Right renal pelvis (tissue), 4 donors: ENCODE results near the gene SLPI. TPM values are rescaled to one million over a fixed set of nuclear protein-coding genes. Genes with fewer than 3 reads are reported as not detected.
A peak's percentile ranks its signal among the peaks of the same experiment; 100 is the strongest.

ENCODE experiments used
- DNase-seq, 4 donors: peaks; one replicate each; pipeline ENCODE4 v3.0.0-alpha.2; 2013; ENCODE audit warnings: low read depth in 4 of 4, low spot score in 3 of 4, missing footprints in 1 of 4
- polyA plus RNA-seq, 4 donors: library from polyadenylated mRNA; unstranded; fragments of 120-200 nt; gene quantifications; one replicate each; pipeline ENCODE4 v1.2.1, GENCODE V29; 2013; ENCODE audit not compliant: insufficient read length in 4 of 4

SLPI gene, protein sequence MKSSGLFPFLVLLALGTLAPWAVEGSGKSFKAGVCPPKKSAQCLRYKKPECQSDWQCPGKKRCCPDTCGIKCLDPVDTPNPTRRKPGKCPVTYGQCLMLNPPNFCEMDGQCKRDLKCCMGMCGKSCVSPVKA
- under 1 TPM in 3 of 4 donors, not detected in 1; 0.26 to 0.34 (median 0.26) TPM for polyA plus RNA-seq

DNA sequence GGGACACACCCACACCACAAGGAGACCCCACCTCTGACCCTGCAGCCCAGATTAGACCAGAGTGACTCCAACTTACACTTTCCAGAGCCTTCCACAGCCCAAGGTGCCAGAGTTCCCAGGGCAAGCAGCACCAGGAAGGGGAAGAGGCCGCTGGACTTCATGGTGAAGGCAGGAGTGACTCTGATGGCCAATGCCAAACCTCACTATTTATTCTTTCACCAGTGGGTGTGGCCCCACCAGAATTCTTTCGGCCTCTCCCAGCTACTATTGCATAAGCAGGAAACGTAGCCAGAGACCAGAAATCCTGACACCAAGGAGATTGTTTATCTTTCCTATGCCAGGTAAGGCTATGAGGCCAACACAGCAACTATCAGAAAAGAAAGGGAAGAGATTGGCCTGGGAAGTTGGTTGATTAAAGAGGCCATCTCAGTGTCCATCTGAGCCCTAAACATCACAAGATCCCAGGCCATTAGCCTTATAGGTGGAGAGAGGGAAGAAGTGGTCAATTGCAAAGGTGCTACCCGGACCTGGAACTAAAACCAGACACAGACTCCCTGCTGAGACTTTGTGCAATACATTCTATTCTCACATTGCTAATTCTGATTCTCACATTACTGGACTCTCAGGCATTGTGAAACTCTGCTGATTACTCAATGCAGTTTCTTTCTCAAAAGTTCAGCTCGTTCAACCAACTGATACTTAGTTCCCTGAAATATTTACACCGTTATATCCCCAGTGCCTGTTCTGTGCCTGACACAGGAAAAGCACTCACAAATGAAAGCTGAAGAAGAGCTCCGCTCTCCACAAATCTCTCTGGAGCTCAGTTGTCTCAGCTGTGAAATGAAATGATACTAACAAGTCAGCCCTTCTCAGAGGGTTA lies at the start of gene SLPI:
TSS of gene SLPI (minus strand) at position 182 of the 880 bp plus-strand sequence. CDS start at position 161, 21 bp downstream.
- DNase-seq: no peak

DNA sequence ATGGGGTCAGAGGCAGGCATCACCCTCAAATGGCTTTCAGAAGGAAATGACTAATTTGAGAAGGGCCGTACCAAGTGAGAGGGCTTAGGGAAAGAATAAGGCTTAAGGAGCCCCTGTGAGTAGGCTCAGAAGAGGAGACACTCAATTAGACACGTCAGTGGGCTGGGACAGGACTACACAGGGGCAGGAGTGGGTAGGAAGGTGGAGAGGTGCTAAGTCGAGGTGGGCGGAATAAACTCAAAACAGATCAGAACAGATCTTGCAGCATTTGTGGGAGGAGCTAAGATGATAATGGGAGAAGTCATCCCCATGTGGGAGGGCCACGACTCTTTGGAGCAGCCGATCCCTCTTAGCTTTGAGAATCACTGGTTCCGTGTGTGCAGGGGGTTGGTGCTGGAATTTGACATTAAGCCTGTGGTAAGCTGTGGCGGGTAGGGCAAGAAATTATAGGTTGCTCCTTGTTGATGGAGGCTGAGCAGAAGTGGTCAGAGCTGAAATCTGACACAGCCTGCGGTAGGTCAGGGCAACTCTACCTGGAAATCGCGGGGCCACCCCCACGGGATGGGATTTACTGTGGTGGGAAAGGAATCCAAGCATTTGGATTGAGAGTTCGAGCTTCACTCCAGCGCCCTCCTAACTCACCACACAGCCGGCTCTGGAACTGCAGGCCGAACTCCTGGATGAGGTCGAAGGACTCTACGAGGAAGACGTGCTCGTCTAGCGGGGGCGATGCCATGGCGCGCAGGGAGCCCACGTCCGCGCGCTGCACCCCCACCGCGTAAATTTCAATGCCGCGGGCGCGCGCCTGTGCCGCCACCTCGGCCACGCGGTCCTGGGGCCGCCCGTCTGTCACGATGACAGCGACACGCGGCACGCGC lies 49.5 kb upstream of the SLPI start:
- DNase-seq: no peak

DNA sequence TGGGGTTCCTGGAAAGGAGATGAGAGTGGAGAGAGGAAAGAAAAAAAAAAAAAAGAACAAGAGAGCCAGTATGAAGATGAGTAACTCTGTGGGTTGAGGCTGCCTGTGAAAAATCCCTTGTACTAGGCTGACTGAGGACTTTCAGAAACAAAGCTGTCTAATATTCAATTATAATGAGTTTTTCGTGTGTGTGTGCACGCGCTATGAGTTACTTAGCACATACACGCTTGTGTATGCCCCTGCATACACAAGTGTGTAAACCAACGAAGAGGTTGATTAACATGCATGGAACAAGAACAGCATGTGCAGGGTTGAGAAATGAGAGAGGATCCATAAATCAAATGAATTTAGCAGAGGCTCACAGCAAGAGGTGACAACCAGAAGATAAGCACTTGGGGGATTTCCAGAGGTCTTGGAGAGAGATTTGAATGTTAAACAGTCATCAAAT lies 47.5 kb upstream of the SLPI start:
- DNase-seq: no peak

DNA sequence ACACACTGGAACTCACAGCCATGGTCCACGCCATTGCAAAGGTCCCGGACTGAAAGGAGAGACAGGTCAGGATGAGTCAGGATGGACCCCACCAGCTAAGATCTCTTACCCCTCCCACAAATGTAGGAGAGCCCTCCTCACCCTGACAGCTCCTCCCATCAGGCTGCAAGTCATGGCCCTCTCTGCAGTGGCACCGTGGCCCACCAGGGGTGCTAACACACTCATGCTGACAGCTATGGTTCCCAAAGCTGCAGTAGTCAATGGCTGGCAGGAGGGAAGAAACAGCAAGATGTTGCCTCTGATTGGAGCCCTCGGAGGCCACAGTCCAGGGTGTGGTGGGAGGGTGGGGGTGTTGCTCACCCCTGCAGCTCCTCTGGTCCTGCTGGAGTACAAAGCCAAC lies 46.6 kb upstream of the SLPI start:
- DNase-seq: no peak

DNA sequence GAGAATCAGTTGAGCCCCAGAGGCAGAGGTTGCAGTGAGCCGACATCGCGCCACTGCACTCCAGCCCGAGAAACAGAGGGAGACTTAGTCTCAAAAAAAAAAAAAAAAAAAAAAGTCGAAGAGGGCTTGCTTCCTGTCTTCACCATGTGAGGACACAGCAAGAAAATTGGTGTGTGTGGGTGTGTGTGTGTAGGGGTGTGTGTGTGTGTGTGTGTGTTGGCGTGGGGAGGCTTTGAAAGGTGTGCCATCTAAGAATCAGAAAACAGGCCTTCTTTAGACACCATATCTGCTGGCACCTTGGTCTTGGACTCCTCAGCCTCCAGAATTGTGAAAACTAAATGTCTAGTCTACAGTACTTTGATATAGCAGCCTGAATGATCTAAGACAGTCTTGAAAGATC lies 45.4 kb upstream of the SLPI start:
- no peak for DNase-seq

DNA sequence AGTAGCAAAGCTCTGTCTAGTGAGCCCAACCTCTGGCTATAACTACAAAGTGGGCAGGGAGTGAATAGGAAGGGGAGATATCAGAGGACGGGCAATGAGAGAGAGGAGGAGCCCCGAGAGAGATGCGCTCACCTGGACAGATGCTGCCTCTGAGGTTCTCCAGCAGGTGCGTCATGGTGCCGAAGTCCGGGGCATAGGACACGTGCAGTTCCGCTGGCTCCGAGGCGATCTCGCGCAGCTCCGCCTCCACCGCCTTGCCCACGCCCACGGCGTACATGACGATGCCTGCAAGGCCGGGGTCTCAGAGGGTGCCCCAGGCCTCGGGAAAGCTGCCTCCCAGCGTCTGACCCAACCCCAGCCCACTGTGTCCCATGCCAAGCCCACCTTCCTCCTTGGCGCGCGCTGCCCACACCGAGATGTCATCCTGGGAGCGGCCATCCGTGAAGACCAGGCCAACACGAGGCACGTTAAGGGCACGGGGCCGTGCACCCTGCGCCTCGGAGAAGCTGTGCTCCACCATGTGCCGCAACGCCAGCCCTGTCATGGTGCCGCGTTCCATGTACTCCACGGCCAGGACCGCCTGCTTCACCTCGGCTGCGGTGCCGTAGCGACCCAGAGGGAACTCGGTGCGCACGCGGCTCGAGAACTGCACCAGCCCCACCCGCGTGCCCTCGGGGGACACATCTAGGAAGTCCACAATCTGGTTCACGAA lies 43.6 kb upstream of the SLPI start:
- DNase-seq: no peak

DNA sequence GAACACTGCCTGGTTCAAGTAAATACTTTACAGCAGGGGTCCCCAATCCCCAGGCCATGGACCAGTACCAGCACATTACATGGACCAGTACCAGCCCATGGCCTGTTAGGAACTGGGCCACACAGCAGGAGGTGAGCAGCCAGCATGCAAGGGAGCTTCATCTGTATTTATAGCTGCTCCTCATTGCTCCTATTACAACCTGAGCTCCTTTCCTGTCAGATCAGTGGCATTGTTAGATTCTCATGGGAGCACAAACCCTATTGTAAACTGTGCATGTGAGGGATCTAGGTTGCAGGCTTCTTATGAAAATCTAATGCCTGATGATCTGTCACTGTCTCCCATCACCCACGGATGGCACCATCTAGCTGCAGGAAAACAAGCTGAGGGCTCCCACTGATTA lies 40.3 kb upstream of the SLPI start:
- DNase-seq: no peak

DNA sequence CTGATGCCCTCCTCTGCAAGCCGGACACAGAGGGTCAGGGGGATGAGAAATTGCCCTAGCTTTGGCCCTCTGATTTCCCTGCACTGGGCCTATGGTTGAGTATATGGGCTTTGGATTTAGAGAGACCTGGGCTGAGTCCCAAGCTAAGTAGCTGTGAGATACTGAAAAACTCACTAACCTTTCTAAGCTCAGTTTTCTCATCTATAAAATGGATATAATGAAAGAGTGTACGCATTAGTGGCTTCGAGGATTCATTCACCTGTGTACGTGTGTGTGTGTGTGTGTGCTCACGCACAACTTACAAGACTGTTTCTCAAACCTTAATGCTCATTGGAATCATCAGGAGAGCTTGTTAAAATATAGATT lies 39.6 kb upstream of the SLPI start:
- DNase-seq: no peak

DNA sequence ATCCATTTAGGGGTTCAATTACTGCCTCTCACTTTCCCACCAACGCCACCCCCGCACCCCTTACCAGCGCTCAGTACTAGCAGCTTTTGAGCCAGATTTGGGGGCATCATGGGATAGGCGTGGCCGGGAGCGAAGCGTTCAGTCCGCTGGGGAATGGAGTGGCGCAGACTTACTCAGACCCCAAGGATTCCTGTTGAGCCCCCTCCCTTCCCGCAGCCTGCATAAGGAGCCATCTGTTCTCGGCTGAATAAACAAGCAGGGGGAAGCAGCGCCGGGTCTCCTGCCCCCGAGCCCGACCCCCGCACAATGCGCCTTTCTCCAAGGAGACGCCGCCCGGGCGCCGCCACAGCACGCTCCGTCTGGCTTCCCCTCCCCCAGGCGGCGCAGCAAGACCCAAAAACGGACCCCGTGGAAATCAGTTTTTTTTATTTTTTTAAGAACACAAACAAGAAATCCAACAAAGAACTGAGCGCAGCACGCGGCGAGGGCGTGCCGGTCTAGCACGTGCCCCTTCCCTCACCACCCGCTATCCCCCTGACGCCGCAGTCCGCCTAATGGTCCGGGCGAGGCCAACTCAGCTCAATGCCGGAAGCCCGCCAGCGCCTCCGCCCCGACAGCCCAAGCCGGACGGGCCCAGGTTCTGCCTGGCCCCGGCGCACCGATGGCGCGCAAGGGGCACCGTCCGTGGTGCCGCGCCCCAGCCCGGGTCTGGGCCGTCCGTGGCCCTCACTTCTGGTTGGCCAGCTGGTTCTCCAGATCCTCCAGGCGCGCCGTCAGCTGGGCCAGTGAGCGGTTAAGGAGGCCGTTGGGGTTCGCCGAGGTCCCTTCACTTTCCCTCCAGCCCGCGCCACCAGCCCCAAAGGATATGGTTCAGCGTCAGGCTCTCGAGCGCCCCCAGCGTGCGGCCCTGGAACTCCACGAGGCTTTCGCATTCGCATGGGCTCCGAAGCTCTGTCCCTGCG lies 39.0 kb upstream of the SLPI start:
- DNase-seq: peak; percentile 51 to 76 (median 64)

DNA sequence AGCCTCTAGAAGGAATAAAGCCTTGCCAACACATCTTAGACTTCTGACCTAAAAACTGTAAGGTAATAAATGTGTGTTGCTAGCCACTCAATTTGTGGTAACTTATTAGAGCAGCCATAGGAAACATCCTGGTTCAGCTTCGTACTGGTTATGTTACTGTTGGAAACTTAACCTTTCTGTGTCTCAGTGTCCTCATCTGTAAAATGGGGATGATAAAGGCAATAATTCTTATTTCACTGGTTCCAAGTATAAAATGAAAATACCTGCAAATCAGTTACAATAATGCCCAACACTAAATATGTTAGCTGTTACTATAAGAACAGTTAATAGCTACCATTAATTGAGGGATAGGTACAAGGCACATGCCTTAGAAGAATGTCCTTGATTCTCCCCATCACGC lies 38.0 kb upstream of the SLPI start:
- DNase-seq: no peak

DNA sequence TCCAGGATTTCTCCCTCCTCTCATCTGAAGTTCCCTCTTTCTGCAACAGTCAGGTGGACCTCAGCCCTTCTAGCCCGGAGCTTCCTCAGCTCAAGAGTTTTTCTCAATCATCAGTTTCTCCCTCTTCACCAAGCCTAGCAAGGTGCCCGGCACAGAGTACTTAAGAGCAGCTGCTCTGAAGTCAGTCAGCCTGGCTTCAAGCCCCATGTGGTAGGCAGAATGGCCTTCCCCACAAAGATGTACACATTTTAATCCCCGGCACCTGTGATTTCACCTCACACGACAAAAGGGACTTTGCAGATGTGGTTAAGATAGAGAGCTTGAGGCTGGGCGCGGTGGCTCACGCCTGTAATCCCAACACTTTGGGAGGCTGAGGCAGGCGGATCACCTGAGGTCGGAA lies 37.2 kb upstream of the SLPI start:
- no peak for DNase-seq

DNA sequence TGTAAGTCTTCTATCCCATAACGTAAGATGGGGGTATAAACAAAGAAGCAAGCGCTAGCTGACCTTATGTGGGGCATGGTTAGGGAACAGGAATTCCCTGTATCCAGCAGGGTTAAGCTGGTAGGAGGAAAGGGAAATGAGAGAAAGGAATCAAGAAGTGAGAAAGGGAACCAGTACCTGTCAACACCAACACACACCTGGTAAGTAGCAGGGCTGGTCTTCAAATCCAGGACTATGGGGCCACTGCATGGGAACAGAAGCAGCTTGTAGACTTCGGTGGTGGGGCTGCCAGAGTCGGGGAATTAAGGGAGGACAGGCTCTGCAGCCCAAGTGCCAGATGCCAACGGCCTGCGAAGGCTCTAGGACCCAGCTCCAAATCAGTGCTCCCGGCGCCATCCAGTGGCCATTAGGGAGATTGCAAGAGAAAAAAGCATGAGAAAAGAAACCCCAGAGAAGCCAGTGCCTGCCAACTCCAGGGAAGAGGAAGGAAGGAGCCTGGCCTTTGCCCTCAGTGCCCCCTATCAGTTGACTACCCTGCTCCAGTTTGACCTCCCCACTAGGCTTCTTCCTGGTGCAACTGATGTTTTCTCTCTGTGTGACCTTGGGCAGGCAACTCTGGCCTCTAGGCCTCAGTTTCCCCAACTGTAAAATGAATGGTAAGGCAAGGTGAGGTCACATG lies 36.5 kb upstream of the SLPI start:
- peak; percentile 58 to 74 (median 63) for DNase-seq

DNA sequence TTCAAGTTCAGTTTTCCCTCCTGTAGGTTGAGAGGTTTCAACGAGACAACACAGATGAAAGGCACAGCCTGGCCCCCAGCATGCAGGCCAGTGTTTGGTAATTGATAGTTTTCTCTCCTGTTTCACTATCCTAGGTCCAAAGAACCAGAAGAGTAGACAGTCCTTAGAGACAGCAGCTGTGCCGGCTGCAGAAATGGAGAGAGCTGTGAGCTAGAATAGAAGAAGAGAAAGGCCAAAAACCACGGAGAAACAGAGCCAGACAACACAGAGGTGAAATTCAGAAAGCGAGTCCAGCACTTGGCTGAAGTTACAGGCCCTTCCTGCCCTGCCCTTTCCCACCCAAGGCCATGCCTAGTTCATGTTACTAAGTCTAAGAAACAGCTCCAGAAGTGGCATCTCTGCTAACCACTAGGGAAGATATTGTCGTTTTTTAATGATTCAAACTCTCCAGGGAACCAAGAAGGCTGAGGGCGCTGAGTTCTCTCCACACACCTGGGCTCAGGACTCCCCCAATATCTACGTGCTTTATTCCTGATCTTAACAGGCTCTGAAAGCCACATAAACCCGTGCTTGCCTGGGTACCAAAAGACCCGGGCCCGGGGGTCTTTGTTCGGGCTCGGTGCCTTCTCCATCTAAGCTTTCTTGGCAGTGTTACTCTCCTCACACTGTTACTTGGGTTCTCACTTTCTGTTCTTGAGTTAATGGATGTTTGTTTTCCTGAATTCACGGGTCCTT lies 35.7 kb upstream of the SLPI start:
- DNase-seq: no peak

DNA sequence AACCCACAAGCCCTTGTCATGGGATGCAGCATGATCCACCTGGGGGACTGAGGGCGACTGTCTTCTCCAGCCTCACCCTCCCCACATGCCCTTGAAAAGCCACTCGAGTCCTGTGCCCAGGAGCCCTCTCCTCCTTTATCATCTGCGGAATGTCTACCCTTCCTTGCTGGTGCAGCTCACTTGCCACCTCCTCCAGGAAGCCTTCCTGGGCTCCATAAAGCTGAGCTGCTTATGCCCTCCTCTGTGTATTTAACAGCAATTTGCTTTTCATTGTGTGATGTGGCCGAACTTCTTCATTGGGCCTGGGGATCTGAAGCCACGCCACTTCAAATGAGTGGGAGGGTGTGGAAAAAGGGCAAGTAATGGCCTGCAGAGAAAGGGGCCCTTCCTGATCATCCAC lies 34.5 kb upstream of the SLPI start:
- no peak for DNase-seq

DNA sequence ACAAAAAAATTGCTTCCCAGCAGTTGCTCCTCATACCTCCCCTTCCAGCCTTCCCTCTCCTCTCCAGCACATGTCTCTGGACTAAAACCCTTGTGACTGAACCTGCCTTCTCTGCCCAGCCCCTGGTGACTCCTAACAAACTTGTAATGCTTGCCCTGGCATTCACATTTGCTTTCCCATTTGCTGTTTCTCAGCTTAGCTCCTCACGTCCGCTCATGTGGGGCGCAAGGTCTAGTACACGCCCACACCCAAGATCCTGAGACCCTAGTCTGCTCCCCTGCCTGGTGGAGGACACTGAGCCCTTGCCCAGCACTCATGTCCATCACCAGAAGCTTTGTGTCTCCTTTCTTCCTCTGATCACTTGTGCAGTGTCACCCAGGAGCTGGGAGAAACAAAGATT lies 34.0 kb upstream of the SLPI start:
- DNase-seq: no peak

DNA sequence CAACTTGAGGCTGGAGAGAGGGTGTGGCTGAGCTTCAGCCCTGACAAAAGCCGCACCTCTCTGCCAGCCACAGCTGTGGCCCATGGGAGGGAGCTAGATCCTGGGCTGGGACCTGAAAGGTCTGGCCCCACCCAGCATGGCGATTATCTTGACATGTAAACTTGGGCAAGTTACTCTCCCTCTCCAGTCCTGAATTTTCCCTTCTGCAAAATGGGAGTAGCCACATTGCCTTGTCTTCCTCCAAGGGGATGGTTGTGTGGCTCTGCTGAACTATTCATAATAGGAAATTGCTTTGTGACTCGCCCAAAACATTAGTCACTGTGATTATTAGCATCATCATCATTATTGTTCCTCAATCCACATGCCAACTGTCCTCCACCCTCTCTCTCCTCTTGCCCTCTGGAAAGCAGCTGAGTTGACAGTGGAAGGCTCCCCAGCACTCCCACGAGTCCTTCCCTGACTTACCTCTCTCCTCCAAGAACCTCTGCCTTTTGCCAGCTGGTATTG lies 29.2 kb upstream of the SLPI start:
- no peak for DNase-seq

DNA sequence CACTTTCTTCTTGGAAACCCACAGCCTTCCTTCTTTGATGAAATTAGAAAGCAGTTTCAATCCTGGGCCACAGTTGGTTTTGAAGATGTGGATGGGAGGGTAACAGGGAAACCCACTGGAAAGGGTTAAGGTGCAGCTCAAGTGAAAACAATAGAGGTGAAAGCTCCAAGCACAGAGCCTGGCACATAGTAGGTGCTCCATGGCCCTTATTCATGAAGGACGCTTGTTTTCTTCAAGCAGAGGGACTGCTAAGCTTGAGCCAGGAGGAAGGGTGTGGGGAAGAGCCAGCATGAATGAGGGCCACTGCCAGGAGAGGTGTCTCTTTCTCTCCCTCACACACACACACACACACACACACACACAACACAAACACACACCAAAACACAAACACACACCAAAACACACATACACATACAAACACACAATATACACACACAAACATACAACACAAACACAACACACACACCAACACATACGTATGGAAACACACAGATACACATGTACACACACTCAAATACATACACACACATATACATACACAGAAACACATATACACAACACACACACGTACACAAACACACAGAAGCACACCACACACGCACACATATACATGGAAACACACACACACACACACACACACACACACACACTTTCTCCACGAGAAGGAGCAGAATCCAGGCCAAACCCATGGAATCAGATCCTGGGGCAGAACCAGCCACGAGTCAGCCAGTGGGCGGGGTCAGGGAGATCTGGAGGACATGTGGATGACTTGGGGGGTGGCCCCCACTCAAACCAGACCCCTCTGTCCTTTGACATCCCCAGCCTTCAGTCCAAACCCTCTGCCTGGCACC lies 28.6 kb upstream of the SLPI start:
- DNase-seq: no peak
